ENCODE measurements around the gene AHDC1. TPM values are rescaled to one million over a fixed set of nuclear protein-coding genes. Genes with fewer than 3 reads are reported as not detected.

AHDC1 gene
- total and polyA plus RNA-seq, 12 donors = 17.0 to 53.1 (median 40.7) TPM

DNA sequence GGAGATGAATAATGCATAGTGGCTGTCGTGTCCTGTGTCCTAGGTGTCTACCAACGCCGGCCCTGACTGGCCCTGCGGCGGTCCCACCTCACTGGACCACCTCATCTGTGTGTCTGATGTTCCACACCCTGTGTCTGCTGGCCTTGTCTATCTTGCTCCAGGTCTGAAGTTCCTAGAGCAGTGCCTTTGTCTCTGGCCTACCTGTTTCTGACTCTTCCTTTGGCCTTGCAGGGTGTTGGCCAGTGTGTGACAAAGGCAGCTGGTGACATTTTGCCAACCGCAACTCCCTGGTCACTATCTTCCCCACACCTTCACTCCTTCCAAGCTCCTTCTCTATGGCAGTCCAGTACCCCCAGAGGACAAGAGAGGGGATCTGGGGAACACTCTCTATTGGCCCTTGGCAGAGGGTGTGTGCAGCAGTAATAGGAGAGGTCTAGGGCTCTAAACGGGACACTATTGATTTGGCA lies 1.4 kb upstream of the AHDC1 start:
- H3K9me3 ChIP-seq = no peaks in the 10 kb centered on the region
- H3K27me3 ChIP-seq = peaks cover 0 to 4% (median 0%) of the 10 kb centered on the region in 7 donors
- H3K4me3 ChIP-seq = no peak overlapping the region
- no peak for ATAC-seq
- peaks cover 13 to 64% (median 43%) of the 10 kb centered on the region in 9 donors for H3K4me1 ChIP-seq
- TF ChIP-seq, protein P1, sequence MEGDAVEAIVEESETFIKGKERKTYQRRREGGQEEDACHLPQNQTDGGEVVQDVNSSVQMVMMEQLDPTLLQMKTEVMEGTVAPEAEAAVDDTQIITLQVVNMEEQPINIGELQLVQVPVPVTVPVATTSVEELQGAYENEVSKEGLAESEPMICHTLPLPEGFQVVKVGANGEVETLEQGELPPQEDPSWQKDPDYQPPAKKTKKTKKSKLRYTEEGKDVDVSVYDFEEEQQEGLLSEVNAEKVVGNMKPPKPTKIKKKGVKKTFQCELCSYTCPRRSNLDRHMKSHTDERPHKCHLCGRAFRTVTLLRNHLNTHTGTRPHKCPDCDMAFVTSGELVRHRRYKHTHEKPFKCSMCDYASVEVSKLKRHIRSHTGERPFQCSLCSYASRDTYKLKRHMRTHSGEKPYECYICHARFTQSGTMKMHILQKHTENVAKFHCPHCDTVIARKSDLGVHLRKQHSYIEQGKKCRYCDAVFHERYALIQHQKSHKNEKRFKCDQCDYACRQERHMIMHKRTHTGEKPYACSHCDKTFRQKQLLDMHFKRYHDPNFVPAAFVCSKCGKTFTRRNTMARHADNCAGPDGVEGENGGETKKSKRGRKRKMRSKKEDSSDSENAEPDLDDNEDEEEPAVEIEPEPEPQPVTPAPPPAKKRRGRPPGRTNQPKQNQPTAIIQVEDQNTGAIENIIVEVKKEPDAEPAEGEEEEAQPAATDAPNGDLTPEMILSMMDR (IDR thresholded peaks at IDR 0.05) = no peak
- 74 to 76% methylated on average over 7 of the region's 7 CpGs for WGBS, 2 donors
- peak overlapping the region in 4 of 10 donors; percentile 97 to 99 (median 98) for H3K27ac ChIP-seq
- intact Hi-C loops (cut with DNase I) = loop anchor here (2.0 to 10.0 kb wide), 13 partner anchors 81 to 311 kb away; partner anchors contain the start of genes GPR3 (in 1 of the 10) and WASF2 (in 1 of the 10)
- DNase-seq = no peak
- H3K36me3 ChIP-seq = no peaks in the 10 kb centered on the region

DNA sequence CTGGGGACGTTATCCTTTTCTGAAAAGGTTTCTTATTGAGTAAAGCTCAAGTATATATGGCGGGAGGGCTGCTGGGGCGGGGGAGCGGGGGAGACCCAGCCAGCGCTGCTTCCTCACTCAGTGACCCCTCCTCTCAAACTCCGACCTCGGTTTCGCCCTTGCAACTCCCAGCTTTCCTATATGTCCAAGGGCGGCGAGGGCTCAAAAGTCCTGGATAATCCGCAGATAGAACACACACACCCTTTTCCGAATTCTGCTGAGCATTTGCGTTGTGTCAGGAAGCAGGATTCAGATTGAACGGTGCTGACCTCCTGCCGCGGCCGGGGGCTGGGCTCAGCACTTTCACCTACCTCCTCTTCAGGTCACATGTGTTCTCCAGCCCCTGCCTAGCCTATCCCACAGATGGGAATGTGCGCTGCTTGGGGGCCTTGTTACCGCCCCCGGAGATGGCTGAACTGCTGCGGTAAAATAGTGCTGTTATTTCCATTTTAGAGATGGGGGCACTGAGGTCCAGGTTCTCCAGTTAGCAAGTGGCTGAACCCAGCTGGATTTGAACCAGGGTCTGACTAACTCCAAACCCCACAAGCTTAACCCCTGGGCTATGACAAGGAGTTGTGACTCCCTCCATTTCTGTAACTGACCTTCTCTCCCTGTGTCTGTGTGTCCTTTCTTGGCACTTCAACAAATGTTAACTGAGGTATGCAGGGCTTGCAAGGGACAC lies 795 bp upstream of the AHDC1 start:
- TF ChIP-seq, protein P1 (IDR thresholded peaks at IDR 0.05) = no peak
- H3K36me3 ChIP-seq = no peaks in the 10 kb centered on the region
- peaks cover 19 to 69% (median 49%) of the 10 kb centered on the region in 9 donors for H3K4me1 ChIP-seq
- peaks cover 0 to 4% (median 0%) of the 10 kb centered on the region in 7 donors for H3K27me3 ChIP-seq
- 43 to 45% methylated on average over 21 of the region's 21 CpGs for WGBS, 2 donors
- DNase-seq (no peak), ATAC-seq (no peak)
- H3K9me3 ChIP-seq = no peaks in the 10 kb centered on the region
- intact Hi-C loops (cut with DNase I) = loop anchor here (2.0 to 10.0 kb wide), 19 partner anchors 37 to 310 kb away; partner anchors contain the start of genes GPR3 (in 1 of the 10) and WASF2 (in 1 of the 10)
- H3K27ac ChIP-seq = peak overlapping the region in 8 of 10 donors; percentile 93 to 100 (median 98)
- peak overlapping the region in 8 of 10 donors; percentile 81 to 100 (median 96) for H3K4me3 ChIP-seq

DNA sequence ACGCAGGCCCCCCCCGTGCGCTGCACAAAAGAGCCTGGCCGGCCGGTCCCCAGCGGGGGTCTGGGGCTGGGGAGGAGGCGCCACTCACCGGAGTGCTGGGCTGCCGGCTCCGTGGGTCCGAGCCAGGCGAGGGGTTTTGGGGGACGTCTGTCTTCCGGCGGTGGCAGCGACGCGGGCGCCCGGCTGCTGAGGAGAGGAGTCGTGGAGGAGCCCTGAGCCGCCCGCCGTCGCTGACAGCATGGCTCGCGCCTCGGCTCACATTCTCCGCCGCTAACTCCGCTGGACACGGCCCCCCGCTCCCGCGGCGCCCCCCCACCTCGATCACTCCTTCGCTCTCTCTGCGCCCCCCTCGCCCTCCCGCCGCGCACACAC lies 649 bp downstream of the AHDC1 start:
- peaks cover 32 to 80% (median 62%) of the 10 kb centered on the region in 9 donors for H3K4me1 ChIP-seq
- H3K27me3 ChIP-seq = peaks cover 0 to 4% (median 0%) of the 10 kb centered on the region in 7 donors
- DNase-seq (peak in 1 of 2 donors; percentile 59), ATAC-seq (peak; percentile 0 to 5 (median 3))
- intact Hi-C loops (cut with DNase I) = loop anchor here (1.0 to 10.0 kb wide), 16 partner anchors 36 to 308 kb away; partner anchors contain the start of gene WASF2 (in 2 of the 10)
- 0% methylated on average over 21 to 43 of the region's 43 CpGs for WGBS, 2 donors
- no peaks in the 10 kb centered on the region for H3K9me3 ChIP-seq
- peak overlapping the region; percentile 42 to 100 (median 93) for H3K4me3 ChIP-seq
- no peaks in the 10 kb centered on the region for H3K36me3 ChIP-seq
- TF ChIP-seq, protein P1 (IDR thresholded peaks at IDR 0.05) = no peak
- H3K27ac ChIP-seq = peak overlapping the region; percentile 89 to 100 (median 96)

DNA sequence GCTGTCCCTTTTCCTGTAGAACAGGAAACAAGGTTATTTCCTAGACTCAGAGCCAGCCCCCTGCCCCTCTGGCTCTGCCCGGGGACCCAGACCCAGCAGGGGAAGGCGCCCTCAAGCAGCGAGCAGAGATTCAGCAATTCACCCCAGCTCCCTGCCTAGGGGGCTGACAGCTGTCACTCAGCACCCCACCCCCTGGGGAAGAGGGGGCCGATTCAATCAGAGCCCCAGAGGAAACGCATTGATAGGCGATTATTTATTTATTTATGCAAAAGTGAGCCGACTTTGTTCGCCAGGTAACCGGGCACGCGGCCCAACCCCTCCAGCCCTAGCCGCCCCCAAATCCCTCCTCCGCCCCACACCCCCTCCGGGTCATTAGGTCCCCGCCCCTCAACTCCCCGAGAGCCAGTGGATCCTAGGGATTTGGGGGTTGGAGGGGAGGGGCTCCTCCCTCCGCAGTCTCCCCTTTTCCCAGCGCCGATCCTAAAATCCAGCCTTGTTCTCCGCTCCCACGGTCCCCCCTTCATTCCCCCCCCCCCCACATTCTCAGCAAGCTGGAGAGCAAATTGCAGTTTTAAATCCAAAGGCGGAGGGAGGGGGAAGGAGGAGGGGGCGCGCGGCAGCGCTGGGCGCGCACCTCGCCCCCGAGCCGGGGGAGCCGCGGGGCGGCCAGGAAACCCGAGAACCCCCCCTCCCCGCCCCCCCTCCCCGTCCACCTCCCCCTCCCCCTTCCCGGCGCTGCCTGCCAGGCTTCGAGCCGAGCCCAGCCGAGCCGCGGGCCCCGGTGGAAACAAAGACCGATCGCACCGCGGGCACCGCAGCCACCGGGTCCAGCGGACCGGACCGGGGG lies 1.3 kb downstream of the AHDC1 start:
- ATAC-seq (peak in 7 of 8 donors; percentile 1 to 22 (median 17)), DNase-seq (peak; percentile 69)
- Histone ChIP-seq H3K4me1 (peaks cover 38 to 83% (median 67%) of the 10 kb centered on the region in 9 donors), H3K27ac (peak overlapping the region; percentile 89 to 100 (median 96)), H3K27me3 (peaks cover 0 to 4% (median 0%) of the 10 kb centered on the region in 7 donors), H3K4me3 (peak overlapping the region; percentile 42 to 100 (median 93)), H3K36me3 (no peaks in the 10 kb centered on the region), H3K9me3 (no peaks in the 10 kb centered on the region)
- TF ChIP-seq, protein P1 (IDR thresholded peaks at IDR 0.05) = peak in 2 of 9 donors; percentile 9 to 22
- 1 to 2% methylated on average over 37 to 48 of the region's 54 CpGs for WGBS, 2 donors
- intact Hi-C loops (cut with DNase I) = loop anchor here (1.0 to 10.0 kb wide), 16 partner anchors 35 to 308 kb away; partner anchors contain the start of gene WASF2 (in 2 of the 10)
